Nucleus accumbens (tissue), 56 donors: ENCODE results near the gene NPPB.
"Not testable (repeated sequence)": the region's sequence is repeated elsewhere in the genome, so short reads cannot be mapped to it uniquely, and the experiment has no call there.

Experiments used
- DNase-seq, 56 donors: peaks; one replicate each; lab custom pipeline; 2025; lab: John Stamatoyannopoulos, UW

Gene NPPB

DNA sequence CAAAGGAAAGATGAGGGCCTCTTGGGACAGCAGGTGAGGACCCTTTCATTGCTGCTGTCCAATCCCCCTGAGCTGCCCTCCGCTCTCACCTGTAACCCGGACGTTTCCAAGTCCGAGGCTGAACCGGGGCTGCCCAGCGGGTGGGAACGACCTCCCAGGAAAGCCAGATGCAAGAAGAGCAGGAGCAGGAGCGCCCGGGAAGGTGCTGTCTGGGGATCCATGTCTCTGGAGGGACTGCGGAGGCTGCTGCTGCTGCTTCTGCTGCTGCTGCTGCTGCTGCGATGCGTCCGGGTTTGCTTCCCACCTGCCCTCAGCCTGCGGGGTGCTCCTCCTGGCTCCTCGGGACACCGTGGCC, at the start of gene NPPB:
NPPB (minus strand) TSS at position 333 of the 355 bp plus-strand sequence; CDS start at position 221, 112 bp downstream.
- no peak for DNase-seq

DNA sequence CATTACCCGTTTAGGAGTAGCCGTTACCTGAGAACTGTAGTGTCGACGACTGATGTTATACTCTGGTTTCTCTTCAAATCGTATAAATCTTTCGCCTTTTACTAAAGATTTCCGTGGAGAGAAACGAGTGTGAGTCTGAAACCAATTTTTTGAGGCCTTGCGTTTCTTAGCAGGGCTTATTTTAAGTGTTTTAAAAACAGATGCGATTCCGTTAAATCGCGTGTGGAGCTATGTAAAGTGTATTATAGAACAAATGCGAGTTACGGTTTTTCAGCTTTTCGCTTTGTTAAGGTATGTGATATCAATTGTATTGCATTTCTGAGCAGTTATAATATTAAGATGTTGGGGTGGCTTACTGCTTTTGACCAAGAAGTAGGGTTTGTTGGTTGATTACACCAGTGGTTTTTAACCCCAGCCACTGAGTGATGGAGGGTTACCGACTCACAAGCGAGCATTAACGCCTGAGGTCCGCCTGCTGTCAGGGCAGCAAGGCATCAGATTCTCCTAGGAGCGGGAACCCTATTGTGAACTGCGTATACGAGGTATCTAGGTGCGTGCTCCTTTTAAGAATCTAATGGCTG, 49.4 kb upstream of the NPPB start:
- DNase-seq: peak in 33 of 56 donors; percentile 37 to 90 (median 64)

DNA sequence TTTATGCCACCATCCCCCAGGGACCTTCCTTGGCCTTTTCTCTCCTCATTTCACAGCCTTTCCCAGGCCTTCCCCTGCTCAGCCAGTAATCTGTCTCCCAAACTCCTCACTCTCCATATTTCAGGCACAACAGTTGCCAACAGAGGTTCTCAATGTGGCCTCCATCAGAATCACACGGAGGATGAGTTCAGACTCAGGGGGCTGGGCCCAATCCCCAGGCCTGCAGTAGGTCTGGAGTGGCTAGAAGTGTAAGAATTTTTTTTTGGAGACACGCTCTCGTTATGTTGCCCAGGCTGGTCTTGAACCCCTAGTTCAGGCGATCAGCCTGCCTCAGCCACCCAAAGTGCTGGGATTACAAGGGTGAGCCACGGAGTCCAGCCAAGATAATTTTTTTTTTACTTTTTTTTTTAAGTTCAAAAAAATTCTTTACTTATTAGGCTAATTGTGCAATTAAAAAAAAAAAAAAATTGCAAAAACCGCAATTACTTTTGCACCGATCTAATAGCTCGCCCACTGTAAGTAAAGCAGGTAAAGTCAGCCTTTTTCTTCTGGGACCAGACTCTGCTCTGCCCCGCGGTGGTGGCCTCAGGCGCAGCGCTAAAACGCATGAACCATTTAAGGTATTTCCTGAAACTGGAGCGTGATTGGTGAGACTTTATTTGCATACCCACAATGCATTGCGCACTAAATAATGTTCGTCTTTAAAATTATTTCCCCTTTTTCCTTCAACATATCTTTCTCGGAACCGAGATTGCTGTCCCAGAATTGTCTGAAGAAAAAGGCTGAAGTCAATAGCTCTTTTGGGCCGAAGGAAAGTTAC, 48.7 kb upstream of the NPPB start:
- peak in 55 of 56 donors; percentile 22 to 93 (median 78) for DNase-seq

DNA sequence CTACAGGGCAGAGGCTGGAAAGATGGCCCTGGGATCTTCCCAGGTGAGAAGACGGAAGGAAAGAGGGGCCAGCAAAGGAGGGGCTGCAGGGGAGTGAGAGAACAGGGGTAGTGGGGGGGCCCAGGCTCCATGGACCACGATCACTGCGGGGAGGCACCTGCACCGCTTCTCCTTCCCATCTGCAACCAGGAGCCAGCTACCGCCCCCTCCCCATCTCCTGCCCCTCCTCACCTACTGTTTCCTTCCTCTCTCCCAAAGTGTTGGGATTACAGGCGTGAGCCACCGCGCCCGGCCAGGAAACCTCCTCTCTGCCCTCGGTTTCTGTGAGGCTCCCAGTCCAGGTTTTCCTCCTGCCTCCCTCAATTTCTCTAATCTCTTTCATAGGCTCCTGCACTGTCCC, 48.1 kb upstream of the NPPB start:
- no peak for DNase-seq

DNA sequence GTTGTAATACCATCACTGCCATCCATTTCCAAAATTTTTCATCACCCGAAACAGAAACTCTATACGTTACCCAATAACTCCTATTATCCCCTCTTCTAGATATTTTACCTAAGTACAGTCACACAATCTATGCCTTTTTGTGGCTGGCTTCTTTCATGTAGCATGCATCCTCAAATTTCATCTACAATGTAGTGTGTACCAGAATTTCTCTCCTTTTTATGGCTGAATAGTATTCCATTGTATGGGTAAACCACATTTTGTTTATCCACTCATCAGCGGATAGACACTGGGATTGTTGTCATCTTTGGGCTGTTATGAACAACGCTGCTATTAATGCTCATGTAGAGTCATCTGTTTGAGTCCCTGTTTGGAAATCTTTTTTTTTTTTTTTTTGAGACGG, 46.2 kb upstream of the NPPB start:
- no peak for DNase-seq

DNA sequence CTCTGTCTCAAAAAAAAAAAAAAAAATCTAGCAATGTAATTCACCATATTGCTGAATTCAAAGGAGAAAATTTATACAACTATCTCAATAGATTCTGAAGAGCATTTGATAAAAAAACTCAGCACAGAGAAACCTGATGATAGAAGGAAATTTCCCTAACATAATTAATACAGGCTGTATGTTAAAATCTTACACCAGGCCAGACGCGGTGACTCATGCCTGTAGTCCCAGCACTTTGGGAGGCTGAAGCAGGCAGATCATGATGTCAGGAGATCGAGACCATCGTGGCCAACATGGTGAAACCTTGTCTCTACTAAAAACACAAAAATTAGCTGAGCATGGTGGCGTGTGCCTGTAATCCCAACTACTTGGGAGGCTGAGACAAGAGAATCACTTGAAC, 45.4 kb upstream of the NPPB start:
- not testable (repeated sequence) for DNase-seq

DNA sequence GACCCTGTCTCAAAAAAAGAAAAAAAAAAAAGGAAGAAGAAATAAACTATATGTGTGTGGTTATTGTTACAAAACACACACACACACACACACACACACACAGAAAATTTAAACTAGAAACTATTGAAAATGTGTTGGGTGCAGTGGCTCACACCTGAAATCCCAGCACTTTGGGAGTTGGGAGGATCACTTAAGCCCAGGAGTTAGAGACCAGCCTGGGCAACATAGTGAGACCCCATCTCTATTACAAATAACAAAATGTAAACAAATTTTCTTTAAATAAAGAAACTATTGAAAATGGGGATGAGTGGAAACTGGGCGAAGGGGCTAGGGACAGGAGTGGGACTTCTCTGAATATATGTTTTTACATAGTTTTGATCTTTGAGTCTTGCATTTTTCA, 44.5 kb upstream of the NPPB start:
- no peak for DNase-seq

DNA sequence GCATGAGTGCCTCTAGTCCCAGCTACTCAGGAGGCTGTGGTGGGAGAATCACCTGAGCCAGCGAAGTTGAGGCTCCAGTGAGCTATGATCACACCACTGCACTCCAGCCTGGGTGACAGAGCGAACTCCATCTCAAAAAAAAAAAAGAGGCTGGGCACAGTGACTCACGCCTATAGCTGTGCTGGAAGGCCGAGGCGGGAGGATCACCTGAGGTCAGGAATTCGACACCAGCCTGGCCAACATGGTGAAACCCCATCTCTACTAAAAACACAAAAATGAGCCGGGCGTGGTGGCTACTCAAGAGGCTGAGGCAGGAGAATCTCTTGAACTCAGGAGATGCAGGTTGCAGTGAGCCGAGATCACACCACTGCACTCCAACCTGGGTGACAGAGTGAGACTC, 42.7 kb upstream of the NPPB start:
- DNase-seq: not testable (repeated sequence)

DNA sequence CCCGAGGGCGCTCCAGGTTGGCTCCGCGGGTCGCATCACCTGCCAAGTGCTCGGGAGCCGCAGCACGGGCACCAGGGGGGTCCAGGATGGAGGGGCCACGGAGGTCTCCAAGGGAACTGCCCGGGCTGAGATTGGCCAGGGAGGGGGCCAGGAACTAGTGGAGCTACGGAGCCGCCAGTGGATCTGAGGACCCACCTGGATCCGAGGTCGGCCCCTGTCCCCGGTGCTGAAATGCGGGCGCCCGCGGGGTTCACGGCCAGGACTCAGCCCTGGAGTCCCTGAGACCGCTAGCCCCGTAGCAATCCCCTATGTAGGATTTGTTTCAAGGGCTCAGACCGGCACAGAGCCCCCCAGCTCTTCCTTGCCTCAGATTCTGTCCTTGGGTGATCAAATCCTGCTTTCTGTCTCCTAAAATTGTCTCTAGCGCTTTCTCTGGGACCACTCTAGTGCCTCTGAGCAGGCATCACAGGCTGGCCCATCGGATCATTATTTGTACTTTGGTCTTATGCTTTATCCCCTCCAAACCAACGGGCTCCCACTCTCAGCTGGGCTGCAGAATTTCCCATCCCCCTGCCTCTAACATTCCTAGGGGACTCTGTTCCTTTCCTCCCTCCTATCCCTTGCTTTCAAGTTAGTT, 40.2 kb upstream of the NPPB start:
- DNase-seq: no peak

DNA sequence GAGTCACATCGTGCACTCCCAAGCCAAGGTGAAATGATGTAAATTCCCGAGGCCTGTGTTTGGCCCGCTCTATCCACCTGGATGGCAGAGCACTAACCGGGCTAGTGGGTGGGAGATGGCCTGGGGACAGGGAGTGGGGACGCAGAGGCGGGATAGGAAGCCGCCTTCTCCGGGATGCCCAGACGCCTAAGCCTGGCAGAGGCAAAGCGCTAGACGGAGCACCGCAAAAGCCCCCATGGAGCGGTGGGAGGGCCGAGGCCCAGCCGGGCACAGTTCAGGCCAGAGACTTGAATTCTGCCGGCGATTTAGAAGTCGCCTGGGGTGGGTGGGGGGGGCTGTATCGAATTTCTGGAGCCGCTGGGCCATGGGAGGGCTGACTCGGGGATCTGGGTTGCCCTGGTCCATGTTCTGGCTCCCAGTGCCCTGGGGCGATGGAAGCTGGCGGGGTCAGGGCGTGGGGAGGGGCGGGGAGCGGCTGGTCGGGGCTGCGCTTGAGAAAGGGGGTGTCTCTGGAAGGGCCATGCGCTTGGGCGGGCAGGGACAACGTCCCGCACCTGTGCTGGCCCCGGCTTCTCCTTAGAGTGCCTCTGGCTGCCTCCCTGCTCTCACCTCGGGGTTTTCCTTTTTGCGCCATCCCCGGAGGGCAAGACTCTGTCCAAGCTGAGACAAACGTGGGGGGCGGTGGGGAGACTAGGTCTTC, 39.5 kb upstream of the NPPB start:
- DNase-seq: no peak

DNA sequence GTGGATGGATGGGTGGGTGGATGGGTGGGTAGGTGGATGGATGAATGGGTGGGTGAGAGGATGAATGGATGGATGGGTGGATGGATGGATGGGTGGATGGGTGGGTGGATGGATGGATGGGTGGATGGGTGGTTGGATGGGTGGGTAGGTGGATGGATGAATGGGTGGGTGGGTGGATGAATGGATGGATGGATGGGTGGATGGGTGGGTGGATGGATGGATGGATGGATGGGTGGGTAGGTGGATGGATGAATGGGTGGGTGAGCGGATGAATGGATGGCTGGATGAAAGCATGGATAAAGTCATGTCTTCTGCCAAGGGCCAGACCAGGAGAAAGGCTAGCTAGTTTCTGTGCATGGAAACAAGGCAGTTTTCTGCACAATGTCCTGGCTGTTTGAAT, 35.8 kb upstream of the NPPB start:
- DNase-seq: not testable (repeated sequence)

DNA sequence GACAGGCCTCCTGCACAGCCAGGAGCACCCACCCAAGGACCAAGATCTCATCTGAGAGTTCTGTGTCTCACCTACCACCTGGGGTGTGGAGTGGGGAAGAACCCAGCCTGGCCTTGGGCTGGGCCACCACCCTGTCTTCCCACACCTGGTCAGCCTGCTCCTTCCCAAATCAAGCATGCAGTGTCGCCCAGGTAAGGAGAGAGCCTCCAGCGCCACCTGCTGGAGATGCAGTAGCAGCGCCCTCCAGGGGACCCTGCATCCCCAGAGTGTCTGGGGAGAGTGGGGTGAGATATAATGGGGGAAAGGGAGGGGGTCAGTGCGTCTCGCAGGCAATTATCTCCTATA, 35.1 kb upstream of the NPPB start:
- DNase-seq: peak in 38 of 56 donors; percentile 2 to 59 (median 24)

DNA sequence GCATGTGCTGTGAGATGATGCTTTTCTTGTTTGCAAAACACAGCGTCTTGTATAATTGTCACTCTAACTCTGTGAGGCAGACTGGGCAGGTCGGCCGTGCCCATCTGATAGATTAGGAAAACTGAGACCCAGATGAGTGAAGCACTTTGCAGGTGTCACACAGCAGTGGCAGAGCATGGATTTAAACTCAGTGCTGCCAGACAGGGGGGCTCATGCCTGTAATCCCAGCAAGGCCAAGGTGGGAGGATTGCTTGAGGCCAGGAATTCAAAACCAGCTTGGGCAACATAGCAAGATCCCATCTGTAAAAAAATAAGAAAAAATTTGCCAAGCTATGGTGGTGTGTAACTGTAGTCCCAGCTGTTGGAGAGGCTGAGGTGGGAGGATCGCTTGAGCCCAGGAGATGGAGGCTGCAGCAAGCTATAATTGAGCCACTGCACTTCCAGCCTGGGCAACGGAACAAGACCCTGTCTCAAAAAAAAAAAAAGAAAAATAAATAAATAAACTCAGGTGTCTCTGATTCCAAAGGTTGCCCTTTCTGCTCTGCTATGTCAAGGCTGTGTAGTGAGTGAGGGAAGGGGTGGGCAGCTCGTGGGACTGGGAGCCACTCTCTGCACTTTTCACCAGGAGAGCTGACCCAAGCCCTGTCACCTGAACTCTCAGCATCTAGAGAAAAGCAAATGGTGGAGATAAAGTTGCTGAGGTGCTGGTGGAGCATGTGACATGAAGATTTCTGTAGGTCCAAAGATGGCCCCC, 32.9 kb upstream of the NPPB start:
- DNase-seq: no peak

DNA sequence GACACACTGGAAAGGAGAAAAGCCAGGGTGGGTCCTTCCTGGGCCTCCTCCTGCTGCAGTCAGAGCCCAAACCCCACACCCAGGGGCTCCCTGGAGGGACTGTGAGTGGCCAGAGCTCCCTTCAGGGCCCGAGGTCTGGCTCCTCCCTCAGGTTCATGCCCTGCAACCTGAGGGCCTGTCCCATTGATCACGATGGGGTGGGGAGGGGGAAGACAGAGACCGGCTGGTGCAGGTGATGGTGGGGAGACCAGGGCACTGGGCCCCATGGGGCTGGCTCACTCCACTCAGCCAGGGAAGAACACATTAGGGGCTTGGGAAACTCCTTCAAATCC, 30.1 kb upstream of the NPPB start:
- no peak for DNase-seq

DNA sequence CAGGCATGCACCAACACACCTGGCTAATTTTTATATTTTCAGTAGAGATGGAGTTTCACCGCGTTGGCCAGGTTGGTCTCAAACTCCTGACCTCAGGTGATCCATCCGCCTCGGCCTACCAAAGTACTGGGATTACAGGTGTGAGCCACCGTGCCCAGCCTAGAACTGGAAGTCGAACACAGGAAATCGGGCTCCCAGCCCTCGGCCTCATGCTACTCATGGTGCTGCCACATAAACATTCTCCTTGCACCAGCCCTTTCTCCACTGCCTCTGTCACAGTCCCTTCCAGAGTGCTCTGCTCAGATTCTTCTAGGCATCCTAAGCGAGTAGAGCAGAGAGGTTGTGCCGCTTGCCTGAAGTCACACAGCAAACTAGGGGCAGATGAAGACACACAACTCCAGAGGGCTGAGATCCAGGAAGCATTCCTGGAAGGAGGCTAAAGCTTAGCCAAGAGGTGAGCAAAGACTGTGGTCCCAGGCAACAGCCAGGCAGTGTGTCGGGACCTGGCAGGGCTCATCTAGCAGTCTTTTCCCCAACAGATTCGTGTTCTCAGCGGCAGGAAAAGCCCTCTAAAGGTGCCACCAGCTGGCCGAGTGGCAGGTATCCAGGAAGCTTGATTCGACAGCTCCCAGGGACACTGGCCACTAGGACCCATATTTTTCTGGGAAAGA, 29.6 kb upstream of the NPPB start:
- no peak for DNase-seq

DNA sequence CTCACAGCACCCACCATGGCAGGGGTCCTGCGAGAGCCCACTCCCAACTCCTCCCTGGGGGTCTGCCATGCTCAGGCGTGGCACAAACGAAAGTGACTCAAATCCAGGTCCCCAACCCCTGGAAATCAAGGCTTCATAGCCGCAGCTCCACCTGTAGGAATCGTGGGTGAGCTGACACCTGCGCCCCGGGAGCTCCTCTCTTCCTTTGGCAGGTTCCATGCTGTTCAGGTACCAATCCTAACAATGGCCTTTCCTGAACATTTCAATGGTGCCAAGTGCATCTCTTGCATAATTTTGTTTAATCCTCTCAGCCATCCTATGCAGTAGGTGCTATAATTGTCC, 28.9 kb upstream of the NPPB start:
- no peak for DNase-seq

DNA sequence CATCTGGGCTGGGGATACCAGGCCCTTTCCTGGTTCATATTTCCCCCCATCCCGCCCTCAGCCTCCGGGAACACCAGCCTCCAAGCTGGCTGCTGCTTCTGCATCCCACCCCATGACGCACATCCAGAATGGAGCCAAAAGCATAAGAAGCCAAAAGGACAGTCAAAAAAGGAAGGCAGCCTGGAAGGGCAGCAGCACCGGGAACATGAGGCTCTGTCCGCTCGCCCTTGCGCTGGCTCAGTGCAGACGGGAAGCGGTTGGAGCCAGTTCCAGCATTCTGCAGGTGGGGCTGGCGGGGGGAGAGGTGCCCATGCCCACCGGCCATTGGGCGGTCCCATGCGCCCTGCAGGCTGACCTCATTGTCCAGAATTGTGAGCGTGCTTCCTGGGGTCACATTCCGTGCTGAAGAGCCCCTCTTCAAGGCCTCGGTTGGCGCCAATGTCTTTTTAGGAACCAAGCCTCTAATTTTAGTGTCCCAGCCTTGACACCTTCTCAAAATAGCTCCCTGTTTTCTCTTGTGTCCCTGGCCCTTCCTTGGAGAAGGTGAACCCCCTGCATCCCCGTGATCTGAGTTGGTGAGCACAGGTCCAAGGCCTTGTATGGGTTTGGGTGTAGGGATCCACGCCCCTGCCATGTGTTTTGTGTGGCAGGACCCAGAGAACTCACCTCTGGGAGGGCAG, 28.4 kb upstream of the NPPB start:
- DNase-seq: no peak

DNA sequence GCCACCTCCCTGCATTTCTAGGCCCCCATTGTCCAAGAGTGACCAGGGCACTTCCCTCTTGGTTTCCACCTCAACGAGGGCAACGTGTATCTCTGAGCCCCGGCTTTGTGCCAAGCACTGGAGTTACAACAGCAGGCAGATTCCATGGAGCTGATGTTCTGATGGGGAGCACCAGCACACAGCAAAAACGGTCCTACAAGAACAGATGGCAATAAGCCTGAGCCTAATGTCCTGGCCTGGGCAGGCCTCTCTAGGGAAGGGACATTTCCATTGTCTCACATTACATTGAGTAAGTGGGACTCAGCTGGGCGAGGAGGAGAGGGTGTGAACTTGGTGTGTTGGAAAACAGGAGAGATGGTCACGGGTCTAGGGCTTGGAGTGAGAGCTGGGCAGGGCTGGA, 27.2 kb upstream of the NPPB start:
- no peak for DNase-seq

DNA sequence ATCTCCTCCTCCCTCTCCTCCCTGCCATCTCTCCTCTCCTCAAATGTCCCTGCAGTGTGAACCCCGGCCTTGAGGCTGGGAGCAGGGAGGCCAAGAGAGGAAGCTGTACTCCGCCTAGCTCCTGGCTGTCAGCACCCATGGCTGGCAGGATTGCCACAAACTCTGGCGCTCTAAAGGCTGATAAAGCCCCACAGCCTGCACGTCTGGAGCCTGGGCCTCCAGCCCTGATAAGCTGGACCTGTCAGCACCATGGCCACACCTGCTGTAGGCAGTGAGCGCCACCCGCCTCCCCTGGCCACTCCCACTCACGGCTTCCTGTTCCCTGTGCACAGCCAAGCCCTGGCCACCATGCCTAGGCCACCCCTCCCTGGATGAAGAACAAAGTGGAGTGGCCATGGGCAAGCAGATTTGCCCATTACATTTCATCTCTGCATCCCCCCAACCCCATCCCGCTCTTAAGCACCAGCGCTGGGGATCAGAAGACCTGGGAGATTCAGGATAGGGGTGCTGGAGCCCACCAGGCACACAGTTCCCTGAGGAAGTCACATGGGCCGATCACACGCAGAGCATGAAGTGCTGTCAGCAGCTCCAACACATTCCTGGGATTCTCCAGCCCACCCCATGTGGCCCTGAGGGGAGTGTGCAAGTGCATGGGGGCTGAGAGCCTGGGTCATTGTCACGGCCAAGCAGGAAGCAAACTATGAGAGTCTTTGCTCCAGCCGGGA, 24.2 kb upstream of the NPPB start:
- no peak for DNase-seq
